HG03159 (cell line): ENCODE data around the gene IL1RAPL1.

ENCODE experiments used
- ATAC-seq: cut with Tn5 transposase; IDR thresholded peaks from one replicate; pipeline ENCODE4 v1.9.1; 2021; ENCODE audit warnings: mild to moderate bottlenecking, moderate library complexity; ENCODE audit not compliant: unreplicated experiment

IL1RAPL1 gene

DNA sequence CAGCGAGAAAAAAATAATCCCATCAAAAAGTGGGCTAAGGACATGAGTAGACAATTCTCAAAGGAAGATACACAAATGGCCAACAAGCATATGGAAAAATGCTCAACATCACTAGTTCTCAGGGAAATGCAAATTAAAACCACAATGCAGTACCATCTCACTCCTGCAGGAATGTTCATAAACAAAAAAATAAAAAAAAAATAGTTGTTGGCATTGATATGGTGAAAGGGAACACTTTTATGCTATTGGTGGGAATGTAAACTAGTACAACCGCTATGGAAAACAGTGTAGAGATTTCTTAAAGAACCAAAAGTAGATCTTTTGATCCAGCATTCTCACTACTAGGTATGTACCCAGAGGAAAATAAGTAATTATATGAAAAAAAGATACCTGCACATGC is 1119.8 kb downstream of the IL1RAPL1 start:
- no peak for ATAC-seq

DNA sequence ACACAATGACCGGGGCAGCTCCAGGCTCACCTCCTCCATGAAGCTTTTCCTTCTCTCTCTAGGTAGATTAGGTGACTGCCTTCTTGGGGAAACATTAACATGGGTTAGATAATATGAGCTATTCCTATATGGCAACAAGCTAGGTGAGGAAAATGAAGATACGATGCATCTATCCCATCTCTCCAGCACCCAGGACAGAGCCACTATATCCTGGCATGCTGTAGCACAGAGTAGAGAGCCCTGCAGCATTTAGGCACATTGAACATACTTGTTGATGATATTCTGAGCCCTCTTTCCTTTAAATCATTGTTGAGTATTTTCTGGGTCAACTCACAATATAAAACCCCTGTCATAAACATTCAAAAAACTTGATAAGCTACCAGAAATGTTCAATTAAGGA is 1133.9 kb downstream of the IL1RAPL1 start:
- ATAC-seq, result no peak

DNA sequence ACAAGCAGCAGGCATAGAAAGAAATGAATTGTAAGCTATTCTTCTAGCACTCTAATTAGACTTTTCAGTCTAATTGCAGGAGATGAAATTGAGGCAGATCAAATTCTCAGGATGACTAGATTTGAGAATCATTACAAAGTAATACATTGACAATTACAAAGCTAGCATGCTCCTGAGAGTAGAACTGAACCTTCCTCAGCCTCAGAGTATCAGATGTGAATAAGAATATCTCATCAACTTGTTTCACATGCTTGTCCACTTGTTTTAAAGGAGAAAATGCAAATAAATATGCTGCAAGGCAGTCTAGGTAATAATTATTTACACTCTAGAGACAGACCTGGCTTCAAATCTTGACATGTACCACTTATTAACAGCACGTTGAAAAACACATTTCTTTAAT is 1137.1 kb downstream of the IL1RAPL1 start:
- ATAC-seq, result peak; percentile 76

DNA sequence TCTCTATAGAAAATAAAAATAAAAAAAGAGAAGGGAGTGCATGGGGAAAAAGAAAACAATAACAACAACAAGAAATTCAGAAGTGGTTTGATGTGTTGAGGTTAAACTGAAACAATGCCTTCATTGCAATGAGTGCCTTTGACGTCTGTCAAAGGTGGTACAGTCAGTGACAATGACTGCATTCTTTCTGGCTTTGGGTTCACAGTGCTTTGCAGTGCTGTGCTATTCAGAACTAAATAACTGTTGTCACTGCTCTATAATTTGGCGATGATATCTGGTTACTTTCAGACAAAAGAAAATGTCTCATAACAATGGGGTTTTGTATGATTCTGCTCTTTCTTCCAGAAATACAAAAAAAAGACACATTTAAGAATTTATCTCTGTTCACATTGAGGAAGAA is 1139.6 kb downstream of the IL1RAPL1 start:
- ATAC-seq, result no peak

DNA sequence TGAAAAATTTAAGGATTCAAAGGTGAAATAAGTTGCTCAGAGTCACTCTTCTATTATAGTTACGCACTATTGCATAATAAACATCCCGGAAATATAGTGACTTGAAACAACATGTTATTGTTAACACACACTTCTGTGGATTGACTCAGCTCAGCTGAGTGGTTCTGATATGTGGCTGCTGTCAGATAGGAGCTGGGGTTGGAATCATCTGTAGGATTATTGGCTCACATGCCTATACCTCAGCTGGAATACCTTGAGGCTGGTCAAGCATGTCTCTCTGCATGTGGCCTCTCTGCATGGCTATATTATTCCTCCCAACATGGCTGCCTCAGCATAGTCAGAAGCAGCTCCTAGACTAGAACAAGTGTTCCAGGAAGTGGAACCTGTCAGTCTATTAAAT is 1141.4 kb downstream of the IL1RAPL1 start:
- no peak for ATAC-seq

DNA sequence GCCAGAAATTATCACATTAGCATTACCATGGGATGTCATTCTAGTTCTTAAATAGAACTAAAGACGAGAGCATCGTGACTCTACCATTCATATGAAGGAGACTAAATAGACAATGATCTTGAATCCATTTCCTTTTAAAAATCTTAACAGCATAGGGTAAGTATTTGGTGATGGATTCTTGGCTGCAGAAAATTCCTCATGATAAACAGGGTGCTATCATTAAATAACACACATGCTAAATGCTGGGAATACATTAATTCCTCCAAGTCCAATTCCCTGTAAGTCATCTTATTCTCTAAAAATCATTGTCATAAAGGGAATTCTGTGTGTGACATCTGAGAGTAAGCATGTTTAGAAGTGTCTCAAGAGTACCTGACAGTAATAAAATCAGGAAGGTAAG is 1157.7 kb downstream of the IL1RAPL1 start:
- no peak for ATAC-seq

DNA sequence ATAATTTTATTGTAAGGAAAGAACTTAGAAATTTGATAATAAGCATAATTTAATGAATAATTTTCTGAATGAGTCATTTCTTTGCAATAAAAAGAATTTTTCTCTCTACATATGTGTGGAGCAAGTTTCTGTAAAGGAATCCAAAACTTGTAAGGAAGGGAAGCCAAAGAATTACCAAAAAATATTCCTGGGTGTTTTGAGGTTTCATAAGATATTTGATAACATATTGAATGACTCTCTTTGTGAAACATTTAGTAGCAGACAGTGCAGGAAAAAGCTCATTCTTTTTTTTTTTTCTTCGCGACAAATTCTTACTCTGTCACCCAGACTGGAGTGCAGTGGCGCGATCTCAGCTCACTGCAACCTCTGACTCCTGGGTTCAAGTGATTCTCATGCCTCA is 1159.1 kb downstream of the IL1RAPL1 start:
- no peak for ATAC-seq

DNA sequence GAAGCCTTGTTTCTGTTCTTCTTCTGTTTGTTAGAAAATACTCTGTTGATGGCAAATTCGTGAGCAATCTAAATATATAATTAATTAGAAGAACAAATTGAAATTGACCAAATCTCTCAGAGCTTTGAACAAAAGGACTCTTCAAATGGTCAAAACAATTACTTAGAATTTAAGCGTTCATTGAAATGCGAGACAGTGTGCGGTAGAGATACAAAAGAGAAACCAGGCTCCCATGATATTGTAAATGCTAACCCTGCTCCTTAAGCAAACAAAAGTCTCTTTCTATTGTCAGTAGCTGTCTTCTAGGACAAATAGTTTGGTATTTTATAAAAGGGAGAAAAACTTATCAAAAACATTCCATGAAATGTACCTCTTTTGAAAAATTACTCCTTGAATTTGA is 1174.8 kb downstream of the IL1RAPL1 start:
- no peak for ATAC-seq

DNA sequence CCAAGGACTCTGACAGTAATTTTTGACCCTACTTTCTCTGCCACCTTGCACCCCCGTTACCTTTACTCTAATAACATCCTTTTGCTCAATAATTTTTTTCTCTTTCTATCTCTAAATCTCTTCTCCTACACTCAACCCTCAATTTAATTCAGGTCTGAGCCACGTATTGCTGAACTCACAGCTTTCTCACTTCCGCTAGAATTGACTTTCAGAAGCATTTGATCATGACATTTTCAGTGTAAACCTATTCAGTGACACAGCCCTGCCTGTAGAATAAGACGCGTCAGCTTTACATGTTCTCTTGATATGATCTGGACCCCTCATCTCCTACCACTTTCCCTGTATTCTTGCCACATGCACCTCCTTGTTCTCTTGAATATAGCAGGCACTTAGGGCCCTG is 1188.6 kb downstream of the IL1RAPL1 start:
- ATAC-seq, result no peak

DNA sequence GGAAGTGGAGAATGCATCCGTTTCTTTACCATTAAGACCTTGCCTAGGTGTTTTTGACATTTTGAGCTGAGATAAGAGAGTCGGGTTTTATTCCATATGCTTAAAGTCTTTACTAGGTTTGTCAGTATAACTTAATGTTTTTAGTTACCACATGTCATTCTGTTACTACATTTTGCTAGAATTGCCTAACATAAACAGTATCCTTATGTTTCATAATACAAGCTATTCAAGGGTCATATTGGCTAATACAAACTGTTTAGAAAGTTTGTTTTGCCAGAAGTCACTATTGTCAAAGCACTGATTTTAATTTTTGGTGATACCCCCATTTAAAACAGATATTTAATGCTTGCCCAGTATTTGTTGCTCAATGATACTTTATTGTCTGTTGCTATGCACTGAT is 1200.4 kb downstream of the IL1RAPL1 start:
- ATAC-seq, result no peak

DNA sequence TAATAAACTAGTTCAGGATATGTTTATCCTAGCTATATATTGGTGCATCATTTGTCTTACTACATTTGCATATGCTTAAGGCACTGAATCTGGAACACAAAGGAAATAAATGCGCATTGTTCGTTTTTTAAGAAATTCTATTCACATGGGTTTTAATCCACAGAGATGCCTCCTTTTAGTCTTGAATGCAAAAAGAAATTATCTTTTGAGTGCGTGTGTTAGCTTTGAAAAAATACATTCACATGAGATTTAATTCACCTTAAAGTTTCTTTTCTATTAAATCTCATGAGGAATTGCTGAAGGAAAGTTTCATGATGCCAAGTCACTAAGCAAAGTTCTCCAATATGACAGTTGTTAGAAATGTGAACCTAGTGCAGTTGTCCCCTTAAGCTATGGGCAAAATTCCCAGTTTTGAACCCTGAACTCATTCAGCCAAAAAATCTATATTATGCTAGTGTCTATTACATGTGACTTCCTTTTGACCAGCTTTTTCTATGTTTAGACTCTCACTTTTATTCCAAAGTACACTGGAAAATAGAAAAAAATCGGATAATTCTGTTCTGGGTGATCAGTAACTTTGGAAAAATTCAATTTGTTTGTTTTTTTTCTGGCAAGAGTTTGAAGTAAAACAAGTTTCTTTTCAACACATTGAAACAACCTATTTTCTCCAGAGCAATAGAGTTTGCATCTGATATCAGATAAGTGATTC is 1201.9 kb downstream of the IL1RAPL1 start:
- no peak for ATAC-seq

DNA sequence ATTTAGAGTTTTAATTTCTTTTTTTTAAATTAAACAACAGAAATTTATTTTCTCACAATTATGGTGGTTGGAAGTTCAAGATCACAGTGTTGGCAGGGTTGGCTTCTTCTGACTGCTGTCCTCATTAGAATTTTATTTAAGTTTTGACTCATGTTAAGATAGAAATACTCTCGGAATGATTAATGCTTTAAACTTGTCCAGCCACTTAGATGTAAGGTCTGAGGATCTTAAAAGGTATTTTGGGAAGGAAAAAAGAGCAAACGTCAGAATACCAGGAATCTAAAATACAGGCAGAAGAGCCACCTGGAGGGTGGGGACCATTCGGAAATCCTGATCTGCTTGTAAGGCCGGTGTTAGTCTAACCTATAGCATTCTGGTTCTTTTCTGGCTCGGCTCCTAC is 1205.1 kb downstream of the IL1RAPL1 start:
- no peak for ATAC-seq

DNA sequence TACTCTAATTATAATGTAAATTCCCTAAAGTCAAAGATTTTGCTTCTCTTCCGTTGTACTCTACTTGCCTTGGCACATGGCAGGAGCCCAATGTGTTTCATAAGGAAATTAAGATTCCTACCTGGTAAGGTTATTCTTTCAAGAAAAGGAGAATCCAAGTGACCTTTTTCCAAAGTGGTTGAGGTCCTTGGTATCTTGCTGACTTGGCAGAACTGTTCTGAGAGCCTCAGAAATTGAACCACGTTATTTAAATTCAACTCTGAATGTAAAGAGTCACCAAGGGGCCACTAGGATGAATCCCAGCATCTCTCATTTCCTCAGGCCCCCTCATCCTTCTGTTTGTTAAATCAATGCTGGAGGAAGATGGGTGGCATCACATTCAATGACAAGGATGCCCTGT is 1209.9 kb downstream of the IL1RAPL1 start:
- no peak for ATAC-seq

DNA sequence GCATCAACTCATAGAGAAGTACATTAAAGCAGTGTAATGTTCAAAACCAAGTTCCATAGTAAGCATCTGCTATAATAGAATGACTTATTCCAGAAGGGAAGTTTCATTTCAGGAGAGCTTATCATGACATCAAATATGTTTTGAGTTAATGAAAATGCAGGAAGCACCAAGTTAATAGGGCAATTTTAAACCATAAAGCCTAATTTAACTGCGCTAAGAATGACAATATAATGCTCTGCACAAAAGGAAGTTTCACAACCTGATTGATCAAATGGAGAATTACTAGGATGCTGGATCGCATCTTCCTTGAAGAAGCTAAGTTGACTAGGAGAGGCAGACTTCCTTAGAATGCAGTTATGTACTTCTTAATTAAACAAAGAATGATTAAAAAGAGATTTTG is 1211.2 kb downstream of the IL1RAPL1 start:
- no peak for ATAC-seq

DNA sequence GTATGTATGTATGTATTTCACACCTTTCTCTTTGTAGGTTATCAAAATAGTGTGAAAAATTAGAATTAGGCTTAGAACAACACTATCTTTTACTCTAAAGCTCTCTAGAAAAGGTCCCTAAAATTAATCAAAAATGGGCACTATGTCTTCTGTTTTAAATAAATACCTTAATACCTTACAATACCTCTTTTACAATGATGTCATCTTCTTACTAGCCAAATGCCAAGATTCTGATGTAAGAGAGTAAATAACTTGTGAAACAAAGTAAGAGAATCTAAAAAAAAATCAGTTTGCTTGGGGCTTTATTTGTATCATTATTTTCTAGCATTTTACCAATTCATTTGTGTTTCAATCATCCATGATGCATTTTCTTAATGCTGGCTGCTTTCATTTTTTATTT is 1225.9 kb downstream of the IL1RAPL1 start:
- ATAC-seq, result no peak

DNA sequence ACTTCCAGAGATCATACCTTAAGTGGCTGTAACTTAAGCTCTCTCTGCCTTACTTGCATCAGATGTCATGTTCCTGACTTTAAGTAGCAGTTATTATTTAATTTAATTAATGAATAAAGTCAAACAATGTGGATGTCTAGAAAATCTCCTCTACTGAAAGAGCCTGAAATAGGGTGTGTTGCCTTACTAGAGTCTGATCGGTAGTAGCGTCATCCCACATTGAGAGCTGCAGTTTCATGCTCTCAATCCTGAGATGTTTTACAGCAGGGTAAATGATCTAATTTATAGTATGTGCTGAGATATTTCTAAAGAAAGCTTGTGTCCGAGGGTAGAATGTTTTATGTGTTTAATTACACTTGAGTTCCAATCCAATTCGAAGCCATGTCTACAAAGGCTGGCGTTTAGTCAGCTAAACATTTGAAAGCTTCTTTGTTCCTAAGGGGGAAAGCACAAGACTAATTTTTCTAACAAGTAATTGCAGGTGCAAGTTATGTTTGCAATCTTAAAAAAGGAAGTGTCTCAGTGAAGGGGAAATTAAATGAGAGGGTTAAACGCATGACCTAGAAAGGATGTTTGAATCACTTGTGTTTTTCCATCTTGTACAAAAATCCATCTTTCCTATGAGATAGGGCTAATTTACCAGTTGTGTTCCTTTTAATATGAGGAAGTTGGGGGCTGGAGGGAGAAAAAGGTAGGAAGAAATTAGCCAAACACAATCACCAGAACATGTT is 1237.1 kb downstream of the IL1RAPL1 start:
- no peak for ATAC-seq

DNA sequence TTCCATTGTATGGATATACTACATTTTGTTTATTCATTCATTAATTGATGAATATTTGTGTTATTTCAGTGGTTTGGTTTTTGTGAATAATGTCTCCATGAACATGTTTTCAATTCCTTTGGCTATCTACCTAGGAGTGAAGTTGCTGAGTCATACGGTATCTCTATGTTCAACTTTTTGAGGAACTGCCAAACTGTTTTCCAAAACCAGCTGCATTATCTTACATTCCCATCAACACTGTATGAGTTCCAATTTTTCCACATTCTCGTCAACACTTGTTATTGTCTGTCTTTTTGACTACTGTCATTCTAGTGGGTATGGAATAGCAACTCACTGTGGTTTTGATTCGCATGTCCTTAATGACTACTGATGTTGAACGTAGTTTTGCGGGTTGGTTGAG is 1239.5 kb downstream of the IL1RAPL1 start:
- ATAC-seq, result no peak

DNA sequence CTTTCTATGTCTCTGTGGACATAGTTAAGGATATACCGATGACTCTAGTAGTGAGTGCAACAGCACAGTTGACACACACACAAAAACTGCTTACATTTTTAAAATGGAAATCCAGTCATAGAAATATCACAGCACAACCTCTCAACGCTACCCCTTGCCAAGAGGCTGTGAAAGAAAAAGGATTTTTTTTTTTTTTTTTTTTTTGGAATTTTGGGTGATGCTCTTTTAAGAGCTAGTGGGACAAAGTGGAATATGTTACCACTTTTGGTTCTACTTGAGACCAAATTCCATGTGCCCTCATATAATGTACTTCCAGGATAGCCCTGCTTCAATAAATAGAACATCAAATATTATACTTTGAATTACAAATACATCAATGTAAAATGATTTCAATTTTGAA is 1247.1 kb downstream of the IL1RAPL1 start:
- ATAC-seq, result no peak

DNA sequence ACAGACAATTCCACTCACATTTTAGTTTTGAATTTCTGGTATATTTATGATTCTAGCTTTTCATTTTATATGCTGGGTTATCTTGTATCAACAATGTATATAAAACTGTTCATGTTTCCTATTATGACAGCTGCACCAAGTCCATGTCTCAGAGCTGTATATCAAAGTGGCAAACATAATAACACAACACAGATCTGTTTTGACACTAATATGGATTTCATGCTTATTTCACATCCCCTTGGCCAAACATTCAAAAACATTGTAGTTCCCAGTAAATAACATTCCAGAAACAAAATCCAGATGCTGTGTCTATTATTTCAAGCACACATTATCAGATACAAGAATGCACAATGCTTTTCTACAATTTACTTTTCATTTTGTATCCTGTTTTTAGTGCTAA is 1247.5 kb downstream of the IL1RAPL1 start:
- no peak for ATAC-seq

DNA sequence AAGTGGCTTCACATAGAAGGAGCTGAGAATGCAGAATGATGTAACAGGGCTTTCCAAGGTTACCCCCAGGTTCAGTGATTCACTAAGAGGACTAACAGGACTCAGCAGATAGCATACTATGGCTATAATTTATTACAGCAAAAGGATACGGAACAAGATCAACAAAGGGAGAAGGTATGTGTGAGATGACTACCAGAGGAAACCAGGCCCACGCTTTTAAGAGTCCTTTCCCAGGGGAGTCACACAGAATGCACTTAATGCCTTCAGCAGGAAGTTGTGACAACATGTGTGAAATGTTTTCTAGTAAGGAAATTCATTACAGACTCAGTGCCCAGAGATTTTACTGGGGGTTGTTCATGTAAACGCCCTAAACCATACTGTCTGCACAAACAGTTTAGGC is 1254.5 kb downstream of the IL1RAPL1 start:
- no peak for ATAC-seq

DNA sequence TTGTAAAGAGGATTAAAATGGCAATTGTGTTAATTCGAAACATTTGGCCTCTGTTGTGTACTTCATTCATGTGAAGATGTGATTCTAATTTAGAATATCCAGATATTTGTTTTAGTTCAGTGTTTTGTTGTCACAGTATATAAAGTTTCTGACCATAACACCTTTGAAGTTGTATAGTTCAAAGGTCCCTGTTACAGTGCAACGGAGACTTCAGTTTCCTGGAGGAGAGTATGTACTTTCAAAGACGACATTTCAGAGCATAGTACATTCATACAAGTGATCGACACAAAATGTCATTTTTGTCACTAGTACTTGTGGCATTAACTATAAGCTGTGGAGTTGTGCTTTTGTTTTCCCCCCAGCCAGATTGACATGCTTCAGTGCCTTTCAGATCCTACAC is 1255.3 kb downstream of the IL1RAPL1 start:
- ATAC-seq, result no peak

DNA sequence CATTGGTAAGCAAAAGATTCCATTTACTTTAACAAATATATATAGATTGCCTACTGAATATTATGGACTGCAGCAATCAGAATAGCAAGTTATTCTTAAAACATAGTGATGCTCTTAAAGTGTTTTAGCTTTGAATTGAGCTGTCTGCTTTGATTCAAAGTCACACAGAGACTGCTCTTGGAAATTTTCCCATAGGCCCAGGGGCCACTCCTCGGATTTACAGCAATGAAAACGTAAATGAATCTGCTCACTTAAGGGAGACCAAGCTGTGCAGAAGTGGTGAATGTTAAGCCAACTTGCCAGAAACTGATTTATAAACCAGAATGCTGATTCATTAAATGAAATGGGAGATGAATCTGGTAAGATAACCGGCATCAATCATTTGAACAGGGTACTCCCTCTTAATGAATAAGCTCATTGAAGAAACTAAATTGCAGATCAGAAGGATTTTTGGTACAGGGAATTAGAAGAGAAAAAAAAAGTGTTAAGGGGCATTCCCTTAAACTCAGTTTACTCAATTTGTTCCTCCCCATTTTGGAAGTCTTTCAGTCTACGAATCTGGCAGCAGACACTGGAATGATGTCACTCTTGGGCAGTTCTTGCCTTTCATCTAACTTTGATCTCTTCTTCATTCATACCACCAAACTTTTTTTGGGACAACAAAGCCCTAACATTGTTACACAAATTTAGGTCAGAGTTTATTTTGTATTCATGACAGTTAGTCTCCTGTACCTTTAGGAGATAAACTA is 1264.8 kb downstream of the IL1RAPL1 start:
- ATAC-seq, result no peak
